Fibroblast of gingiva (primary cell): ENCODE data around the gene RCAN1.
A peak's percentile ranks its signal among the peaks of the same experiment; 100 is the strongest.

Source experiments
- DNase-seq: peaks from one replicate; pipeline ENCODE4 v3.0.0-alpha.2; 2011; ENCODE audit warnings: low read depth

RCAN1 gene

DNA sequence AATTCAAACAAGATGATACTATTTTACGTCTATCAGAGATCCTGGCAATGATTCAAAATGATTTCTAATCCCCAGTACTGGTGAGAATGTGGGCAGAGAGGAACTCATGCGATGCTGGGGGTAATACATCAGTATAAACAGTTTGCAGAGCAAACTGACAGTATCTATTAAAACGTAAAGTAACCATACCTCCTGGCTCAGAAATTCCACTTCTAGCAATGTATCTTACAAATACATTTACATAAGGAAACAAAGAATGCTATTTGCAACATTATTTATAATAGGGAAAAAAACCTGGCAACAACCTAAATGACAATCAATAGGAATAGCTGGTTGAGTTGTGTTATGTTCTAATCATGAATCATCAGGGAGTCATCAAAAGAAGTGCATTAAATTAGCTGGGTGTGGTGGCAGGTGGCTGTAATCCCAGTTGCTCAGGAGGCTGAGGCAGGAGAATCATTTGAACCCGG, 15.9 kb downstream of the RCAN1 start:
- peak; percentile 29 for DNase-seq

DNA sequence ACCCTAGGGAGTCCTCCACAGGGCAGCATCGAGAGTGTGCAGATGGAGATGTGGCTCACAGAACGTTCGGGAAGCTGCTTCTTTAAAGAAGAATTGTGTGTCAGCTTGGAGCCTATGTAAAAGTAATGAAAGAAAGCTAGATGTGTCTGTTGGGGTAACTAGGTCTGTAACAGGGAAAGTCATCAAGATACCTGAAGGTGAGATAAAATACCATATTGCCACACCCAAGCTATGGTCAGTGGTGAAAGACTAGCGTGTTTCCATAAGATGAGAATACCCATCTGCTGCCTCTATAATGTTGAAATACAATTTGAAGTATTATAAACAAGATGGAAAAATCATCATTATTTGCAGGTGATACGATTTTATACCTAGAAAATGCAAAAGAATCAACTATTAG, 17.5 kb downstream of the RCAN1 start:
- DNase-seq: no peak

DNA sequence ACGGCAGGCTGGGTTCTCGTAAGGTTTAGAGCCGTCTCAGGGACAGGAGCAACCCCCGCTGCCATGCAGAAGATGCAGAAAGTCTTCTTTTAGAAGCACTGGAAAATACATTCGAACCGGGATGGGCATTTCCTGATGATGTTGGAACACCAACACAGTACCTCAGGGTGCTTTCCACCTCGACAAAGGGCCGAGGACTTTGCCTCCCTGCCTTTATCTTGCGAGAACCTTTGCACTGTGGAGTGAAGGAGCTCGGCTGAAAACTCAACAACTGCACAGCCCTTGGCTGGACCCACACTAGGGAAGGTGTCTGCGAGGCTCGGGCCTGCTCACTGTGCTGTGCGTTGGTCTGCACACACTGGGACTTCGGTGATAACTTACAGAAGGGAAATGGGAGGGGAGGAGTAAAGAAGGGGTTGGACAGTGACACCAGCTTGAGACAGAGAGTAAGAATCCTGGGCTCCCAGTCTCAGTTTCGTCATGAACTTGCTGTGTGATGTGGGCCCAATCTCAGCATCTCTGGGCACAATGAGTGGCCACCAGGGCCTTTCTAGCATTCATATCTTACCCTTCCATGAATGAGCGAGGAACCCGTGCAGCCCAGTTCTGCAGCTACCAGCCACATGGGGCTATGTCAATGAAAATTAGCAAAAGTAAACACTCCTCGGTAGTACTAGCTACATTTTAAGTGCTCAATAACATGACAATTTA, 18.2 kb downstream of the RCAN1 start:
- DNase-seq: no peak

DNA sequence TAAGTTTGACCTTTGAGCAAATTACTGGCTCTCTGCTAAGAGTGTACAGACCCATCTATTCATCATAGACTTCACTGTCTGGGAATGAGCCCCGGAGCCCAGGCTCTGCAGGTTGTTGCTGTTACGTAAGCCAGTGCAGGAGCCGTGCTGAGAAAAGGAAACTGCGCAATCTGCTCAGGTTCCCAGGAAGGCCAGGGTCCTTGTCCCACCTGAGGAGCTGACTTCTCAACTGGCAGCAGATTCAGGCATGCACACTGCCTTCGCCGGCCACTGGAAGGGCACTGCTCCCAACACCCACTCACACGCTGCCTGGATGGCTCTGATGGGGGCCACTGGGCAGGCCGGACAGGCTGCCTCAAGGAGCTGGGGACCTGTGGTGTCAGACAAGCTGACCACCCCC, 19.5 kb downstream of the RCAN1 start:
- DNase-seq: no peak

DNA sequence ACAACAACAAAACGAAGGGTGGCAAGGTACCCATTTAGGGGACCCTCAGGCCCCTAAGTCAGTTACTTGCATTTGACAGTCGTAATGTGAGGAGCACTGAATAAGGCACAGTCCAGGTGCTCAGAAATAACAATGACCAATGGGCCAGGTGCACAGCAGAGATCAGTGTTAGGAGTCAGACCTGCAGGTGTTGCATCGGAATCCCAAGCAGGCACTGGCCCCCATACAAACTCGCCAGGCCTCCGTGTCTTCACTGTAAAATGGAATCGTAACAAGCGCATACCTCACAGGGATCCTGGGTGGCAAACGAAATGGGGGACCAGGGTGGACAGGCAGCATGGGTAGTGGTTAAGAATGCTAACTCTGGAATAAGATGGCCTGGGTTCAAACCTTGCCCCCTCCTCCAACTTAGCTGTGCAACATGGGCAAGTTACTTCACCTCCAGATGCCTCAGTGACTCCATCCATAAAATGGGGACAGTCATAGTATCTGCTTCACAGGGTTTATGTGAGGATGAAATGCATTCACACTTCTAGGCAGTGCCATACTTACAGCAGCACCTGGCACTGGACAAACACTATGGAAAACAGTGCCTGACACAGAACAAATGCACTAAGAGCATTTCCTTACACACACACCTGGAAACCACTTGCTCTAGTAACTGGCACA, 20.2 kb downstream of the RCAN1 start:
- DNase-seq: no peak

DNA sequence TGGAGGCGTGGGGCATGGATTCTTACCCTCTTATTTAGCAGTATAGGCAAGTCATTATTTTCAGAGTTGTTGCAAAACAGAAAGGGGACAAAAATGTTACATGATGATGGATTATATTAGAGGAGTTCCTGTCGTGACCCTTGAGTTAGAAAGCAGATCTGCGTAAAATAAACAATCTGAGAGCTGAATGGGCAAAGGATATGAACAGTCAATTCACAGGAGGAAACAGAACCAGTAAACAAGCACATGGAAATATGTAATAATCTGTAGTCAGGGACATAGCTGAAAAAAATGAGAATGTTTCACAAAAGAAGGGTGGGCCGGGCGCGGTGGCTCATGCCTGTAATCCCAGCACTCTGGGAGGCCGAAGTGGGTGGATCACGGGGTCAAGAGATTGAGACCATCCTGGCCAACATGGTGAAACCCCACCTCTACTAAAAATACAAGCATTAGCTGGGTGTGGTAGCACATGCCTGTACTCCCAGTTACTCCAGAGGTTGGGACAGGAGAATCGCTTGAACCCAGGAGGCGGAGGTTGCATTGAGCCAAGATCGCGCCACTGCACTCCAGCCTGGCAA, 20.9 kb downstream of the RCAN1 start:
- peak; percentile 86 for DNase-seq

DNA sequence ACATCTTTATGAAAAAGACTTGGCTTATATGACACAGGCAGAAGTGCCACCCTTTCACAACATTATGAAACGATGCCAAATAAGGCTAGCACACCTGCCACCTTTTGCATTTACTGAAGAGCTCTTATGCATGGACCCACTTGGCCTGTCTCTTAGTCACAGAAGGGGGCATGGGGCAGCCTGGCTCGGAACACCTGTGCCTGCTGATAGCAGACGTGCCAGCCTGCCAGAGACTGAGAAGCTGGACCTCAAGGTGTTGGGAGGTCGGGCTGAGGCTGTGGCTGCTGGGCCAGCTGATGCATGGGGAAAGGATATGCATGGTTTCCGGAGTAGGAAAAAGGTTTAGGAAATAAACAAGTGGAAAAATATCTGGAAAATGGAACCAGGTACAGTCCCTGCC, 21.5 kb downstream of the RCAN1 start:
- no peak for DNase-seq

DNA sequence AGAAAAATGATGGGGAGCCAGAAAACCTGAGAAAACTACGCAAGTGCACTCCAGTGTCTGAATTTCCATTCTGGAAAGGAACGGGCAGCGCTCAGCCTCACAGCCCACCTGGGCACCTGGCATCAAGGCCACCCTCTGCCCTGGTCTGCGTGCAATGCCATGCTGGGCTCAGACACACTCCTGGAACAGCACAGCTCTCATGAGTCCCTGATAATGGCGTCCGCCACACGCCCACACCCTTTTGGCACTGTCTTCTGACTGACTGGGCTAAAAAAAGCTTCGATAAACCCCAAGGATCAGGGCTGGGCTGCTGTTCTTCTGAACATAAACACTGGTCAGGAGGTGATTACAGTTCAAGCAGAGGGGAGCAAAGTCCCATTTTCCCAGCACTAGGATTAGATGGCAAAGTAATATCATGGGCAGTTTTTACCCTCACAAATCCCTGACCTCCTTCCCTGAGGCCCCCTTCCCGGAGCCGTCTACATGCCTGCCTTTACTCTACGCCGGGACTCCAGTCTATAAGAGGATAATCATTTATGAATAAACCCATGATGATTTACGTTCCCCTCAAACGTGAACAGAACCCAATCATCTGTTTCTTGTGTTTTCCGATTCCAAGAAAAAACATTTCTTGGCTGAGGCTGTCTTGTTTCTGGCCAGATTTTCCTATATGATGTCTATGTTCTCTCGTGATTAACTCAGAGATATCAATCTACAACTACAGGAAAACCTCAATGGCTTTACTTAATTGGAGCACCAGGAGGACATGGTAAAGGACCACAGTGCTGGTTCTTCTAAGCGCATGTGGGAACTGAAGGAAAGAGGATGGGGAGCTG, 22.6 kb downstream of the RCAN1 start:
- no peak for DNase-seq

DNA sequence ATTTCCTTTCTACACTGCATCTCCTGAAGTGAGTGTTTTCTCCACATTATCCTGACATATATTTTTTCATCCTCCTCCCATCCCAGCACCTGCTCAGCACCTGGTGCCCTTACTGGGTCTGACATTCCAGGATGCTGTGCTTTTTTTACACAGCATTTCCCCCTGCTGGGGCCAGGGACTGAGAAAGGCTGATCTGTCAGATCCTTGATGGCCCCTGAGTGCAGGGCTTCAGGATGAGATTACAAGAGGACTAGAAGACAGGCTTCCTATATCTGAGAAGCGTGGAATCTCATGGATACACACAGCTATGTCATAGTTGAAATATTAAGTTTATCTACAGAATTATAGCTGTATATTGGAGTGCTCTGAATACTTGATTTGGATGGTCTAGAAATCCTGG, 24.4 kb downstream of the RCAN1 start:
- DNase-seq: no peak

DNA sequence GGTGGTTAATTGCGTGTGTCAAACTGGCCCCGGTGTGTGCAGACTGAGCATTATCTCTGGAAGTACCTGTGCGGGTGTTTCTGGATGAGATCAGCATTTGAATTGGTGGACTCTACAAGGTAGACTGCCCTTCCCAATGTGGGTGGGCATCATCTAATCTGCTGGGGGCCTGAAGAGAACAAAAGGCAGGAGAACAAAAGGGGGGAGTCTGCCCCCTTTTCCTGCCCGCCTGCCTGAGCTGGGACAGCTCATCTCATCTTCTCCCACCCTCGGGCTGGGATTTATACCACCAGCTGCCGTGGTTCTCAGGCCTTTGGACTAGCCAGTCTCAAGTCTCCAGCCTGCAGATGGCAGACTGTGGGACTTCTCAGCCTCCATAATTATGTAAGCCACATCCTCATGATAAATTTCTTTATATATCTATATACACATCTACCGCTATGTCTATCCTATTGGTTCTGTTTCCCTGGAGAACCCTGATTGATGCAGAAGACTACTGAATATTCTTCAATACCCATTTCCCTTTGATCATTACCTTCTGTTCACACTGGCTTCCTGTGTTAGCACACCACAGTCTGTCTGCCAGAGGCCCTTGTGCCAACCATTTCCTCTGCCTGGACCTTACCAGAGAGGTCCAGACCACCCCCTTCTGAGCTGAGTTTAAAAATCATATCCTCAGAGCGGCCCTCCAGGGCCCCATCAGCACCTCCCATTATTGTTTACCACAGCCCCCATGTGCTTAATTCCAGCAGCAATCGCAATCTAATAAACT, 25.2 kb downstream of the RCAN1 start:
- no peak for DNase-seq

DNA sequence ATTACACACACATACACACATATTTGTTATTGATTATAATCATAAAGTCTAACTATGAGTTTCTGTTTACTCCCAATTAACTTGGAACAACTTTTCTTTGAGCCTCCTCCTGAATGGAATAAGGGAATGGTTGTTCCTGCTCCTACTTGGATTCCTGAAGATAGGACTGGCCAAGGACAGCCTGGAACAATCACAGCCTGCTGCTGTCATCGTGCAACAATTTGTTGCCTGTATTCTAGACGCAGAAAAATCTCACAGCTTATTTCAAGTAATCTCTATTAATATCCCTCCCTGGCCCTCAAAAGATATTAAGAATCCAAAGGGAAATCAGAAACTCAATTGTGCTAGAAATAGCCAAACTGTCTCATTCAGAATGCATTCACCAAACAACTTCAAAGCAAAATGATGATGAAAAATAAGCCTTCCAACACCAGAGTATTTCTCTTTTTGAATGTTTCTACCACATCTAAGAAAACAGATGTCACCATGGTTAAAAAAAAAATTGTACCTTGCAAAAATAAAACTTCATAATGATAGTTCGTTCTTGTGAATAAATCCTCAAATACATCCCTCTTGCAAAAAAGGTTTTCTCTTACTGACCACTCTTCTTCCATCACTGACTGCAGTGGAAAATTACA, 30.9 kb downstream of the RCAN1 start:
- no peak for DNase-seq

DNA sequence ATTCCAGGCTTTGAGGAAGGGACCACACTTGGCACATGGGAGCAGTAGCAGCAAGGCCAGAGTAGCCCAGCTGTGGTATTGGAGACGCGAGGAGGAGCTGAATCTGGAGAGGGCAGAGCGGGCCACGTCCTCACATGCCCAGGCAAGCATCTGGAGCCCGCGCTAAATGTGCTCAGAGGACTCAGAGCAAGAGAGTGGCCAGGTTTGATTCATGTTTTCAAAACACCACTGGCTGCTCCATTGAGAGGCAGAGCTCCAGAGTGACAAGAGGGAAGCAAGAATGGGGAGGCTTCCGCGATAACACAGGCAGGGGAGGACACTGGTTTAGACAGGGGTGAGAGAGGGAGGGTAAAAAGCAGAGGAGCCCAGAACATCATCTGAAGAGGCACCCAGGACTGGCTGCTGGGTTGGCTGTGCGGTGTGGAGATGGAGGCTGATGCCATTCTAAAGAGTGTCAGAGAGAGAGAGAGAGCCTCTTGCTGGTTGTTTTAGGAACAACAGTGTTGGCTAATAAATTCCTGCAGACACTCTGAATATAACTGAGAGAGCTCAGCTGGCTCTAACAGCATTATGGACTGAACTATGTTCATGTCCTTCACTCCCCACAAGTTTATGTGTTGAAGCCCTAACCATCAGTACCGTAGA, 32.3 kb downstream of the RCAN1 start:
- DNase-seq: peak; percentile 52

DNA sequence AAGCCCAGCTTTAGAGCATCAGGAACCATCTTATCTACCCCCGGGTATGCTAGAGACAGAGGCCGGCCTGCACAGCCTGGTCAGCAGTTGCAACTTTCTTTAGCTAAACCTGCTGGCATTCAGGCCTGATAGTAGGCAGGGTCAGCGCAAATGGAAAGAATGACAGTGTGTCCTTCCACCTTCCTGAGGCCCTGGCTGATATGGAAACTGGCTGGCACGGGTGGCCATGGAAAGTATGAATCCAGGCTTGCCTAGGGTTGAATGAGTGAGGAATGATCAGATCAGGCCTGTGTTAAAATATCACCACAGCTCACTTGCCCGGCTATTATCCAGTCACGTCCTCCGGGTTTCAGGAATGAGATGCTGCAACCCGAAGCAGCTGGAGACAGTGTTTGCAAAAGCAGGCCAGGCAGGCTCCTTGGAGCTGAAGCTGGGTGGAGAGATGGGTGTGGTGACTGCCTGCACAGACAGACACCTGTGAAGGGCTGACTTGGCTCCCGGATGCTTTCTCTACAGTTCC, 34.7 kb downstream of the RCAN1 start:
- peak; percentile 11 for DNase-seq

DNA sequence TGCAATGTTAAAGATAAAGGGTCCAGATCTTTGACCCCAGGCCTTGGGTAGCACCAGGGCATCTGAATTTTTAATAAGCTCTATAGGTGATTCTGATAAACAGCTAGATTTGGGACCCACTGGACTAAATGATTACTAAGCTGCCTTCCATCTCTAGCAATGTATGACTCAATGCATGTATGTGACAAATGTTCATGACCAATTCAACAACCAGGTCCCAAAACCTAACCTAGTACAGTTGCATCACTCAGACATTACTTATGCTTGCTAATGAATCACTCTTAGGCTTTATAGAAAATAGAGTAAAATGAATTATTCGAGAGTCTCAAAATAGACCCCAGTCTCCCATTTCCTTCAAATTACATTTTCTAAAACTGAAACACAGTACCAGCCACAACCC, 35.5 kb downstream of the RCAN1 start:
- peak; percentile 19 for DNase-seq

DNA sequence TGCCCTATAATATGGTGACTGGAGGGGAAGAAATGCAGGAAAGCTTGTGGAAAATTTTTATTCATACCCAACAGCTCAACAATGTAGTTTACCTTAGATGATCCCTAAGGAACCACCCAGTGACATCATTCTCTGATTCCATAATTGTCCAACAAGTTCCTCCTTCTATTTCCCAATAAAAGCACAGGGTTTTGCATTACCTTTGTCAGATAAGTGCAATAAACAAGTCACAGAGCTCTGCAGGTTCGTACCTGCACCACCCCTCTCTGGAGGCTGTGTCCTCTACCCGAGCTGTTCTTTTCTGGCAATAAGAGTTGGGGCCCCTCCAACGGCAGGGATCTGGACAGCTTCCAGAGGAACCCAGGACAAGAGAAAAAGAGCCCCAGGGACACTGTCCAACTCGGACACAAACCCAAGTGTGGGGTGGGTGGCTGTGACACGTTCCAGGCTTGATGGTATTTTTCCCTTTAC, 38.8 kb downstream of the RCAN1 start:
- DNase-seq: no peak

DNA sequence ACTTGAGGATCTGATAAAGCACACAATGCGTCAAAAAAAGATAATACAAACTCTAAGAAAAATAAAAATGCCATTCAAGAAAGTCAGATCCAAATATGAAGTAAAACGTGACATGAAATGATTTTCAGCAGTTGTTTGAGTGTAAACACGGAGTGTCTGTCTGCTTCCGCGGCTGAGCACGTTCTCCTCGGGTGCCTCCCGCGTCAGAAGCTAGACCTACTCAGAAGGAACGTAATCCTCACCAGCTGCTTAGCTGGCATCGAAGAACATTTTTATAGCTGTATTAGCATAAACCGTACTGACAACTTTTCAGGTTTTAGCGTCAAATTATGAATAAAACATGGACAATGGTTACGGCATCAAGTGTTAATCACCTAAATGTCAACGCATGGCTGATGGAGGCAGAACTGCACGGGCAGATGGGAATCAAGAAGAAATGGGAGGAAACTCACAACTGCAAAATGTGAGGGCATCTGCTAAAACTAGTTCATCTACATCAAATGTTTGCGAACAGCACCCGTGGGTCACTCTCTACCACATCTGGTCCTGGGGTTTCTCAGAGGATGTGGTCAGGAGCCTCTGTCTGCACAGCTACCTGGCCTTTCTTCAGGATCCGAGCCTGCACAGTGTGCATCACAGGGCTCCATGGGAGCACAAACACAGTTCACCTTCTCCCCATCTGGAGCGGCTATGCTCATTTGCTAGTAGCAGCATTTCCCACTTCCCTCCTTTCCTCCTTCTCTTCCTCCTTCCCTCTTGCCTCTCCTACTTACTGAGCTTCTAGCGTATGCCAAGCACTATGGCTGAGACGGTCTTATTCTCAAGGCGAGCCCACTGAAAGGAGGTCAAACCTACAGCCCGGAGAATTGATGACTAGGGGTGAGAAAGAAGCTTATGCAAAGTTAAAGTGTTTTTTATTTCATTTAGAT, 40.0 kb downstream of the RCAN1 start:
- peak; percentile 18 for DNase-seq

DNA sequence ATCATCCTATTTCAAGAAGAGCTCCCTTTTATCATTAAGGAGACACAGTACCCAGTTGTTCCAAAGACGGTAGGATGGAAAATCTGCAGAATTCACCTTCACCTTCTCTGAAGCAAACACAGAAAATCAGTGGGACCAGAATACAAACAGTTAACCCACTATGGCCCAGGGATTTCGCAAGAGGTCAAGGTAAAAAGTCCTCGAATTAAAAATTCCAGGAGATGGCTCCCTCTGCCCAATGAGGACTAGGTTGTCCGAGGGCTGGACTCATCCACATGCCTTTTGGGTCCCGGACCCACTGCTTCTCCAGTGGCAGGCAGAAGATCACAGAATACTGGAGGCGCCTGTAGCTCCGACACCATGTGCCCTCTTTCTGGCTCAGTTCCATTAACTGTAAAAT, 42.9 kb downstream of the RCAN1 start:
- no peak for DNase-seq

DNA sequence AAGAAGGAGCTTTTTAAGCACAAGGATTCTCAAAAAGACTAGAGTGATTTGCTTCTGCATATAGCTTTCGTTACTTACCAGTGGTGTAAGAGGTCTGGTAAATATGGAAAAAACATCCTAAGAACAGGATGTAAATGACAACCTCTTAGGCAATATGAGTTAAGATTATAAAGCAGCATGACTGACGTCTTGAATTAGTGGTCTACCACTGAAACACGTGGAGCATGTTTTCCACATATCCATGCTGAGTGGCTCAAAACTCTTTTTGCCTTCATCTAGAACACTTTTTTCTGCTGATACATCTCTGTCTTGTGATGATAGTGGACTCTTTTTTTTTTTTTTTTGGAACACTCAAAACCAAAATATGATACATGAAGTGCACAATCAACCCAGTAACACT, 44.6 kb downstream of the RCAN1 start:
- DNase-seq: no peak

DNA sequence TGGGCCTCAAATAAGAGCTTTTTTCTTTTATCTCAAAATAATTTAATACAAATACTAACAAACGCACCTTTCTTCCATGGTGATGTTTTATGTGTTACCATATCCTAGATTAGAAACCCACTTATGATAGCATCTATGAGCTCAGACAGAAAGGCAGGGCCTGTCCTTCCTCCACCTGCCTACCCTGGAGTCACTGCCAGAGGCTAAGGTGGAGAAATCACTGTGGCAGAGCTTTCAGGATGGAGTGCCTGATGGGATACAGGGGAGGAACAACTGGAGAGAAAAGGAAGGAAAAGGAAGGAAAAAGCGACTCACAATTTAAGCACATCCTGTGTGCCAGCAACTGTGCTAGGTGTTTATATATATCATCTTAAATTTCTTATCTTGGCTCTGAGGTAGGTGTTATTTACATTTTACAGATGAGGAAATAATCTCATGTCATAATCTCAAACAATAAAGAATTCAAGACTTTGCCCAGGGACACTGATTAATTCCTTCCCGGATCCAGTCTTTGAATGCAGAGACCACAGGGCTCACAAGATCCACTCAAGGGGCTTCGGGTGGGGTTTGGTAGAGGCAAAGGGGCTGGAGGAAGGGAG, 45.4 kb downstream of the RCAN1 start:
- DNase-seq: no peak
